SJSA1 (cell line): ENCODE results near the gene IL17RE. TPM values are rescaled to one million over a fixed set of nuclear protein-coding genes. Genes with fewer than 3 reads are reported as not detected.
"Not testable (repeated sequence)": the region's sequence is repeated elsewhere in the genome, so short reads cannot be mapped to it uniquely, and the experiment has no call there.

Source experiments
- DNase-seq, 2 experiments: peaks; one replicate each; pipeline ENCODE4 v3.0.0-alpha.2; 2015 to 2020; ENCODE audit warnings: low spot score in 2 of 2, low read depth in 1 of 2
- H3K27ac ChIP-seq: fragments of 250-450 bp; sonication (Bioruptor Pico); 2 replicates; pipeline ENCODE4 v1.5.1; 2020; ENCODE audit warnings: mild to moderate bottlenecking, moderate library complexity
- H3K27me3 ChIP-seq: fragments of 250-450 bp; sonication (Bioruptor Pico); replicated peaks from 2 replicates; pipeline ENCODE4 v1.5.1; 2020; ENCODE audit warnings: mild to moderate bottlenecking, moderate library complexity
- H3K36me3 ChIP-seq: fragments of 250-450 bp; sonication (Bioruptor Pico); 2 replicates; pipeline ENCODE4 v1.5.1; 2020; ENCODE audit warnings: mild to moderate bottlenecking
- H3K4me1 ChIP-seq: fragments of 250-450 bp; sonication (Bioruptor Pico); replicated peaks from 2 replicates; pipeline ENCODE4 v1.6.1; 2021; ENCODE audit warnings: mild to moderate bottlenecking
- H3K4me3 ChIP-seq: fragments of 250-450 bp; sonication (Bioruptor Pico); 2 replicates; pipeline ENCODE4 v1.5.1; 2020; ENCODE audit warnings: mild to moderate bottlenecking
- H3K9me3 ChIP-seq: fragments of 250-450 bp; sonication (Bioruptor Pico); replicated peaks from 2 replicates; pipeline ENCODE4 v1.5.1; 2020; ENCODE audit warnings: mild to moderate bottlenecking
- total RNA-seq: library from RNA; depleted of rRNA; stranded (reverse); fragments of >200 nt; shearing (Covaris generic); gene quantifications from 2 replicates; pipeline ENCODE4 v1.2.3, GENCODE V29; 2014; rRNA removed

The IL17RE gene
- 0.37 and 0.56 TPM in 2 replicates for total RNA-seq

GRCh38 chr3:9902372-9903237, at the start of gene IL17RE:
Gene IL17RE, plus strand, starts transcription at chr3:9902848. Its CDS starts 85 bp downstream, at chr3:9902933.
- H3K4me1 ChIP-seq = peaks cover 11% of the 10 kb centered on the region
- no peak within 1 kb of the TSS; the same call in 1 of the 2 replicates for H3K27ac ChIP-seq
- no peaks in the 10 kb centered on the region for H3K36me3 ChIP-seq
- H3K4me3 ChIP-seq = no peak within 1 kb of the TSS
- no peaks in the 10 kb centered on the region for H3K9me3 ChIP-seq
- DNase-seq = no peak
- no peaks in the 10 kb centered on the region for H3K27me3 ChIP-seq

GRCh38 chr3:9854291-9854940, 48.2 kb upstream of the IL17RE start:
- not testable (repeated sequence) for H3K27ac ChIP-seq, DNase-seq, H3K27me3 ChIP-seq, H3K4me3 ChIP-seq, H3K36me3 ChIP-seq, H3K9me3 ChIP-seq, H3K4me1 ChIP-seq

GRCh38 chr3:9855594-9855993, 47.1 kb upstream of the IL17RE start:
- H3K36me3 ChIP-seq = no peaks in the 10 kb centered on the region
- no peaks in the 10 kb centered on the region for H3K27me3 ChIP-seq
- no peaks in the 10 kb centered on the region for H3K9me3 ChIP-seq
- H3K27ac ChIP-seq = no peak overlapping the region
- H3K4me3 ChIP-seq = no peak overlapping the region
- DNase-seq = no peak
- H3K4me1 ChIP-seq = no peaks in the 10 kb centered on the region

- Histone ChIP-seq H3K36me3 (no peaks in the 10 kb centered on the region), H3K27ac (no peak overlapping the region), H3K4me3 (no peak overlapping the region), H3K27me3 (no peaks in the 10 kb centered on the region), H3K4me1 (no peaks in the 10 kb centered on the region), H3K9me3 (no peaks in the 10 kb centered on the region)
- no peak for DNase-seq
Observed at GRCh38 chr3:9859530-9860025, 43.1 kb upstream of the IL17RE start.

- Histone ChIP-seq H3K4me3 (no peak overlapping the region), H3K4me1 (no peaks in the 10 kb centered on the region), H3K27me3 (no peaks in the 10 kb centered on the region), H3K27ac (no peak overlapping the region), H3K9me3 (no peaks in the 10 kb centered on the region), H3K36me3 (no peaks in the 10 kb centered on the region)
- DNase-seq = no peak
Observed at GRCh38 chr3:9861201-9861600, 41.4 kb upstream of the IL17RE start.

- DNase-seq = no peak
- H3K27ac ChIP-seq = no peak overlapping the region
- H3K9me3 ChIP-seq = no peaks in the 10 kb centered on the region
- no peak overlapping the region for H3K4me3 ChIP-seq
- no peaks in the 10 kb centered on the region for H3K36me3 ChIP-seq
- H3K4me1 ChIP-seq = no peaks in the 10 kb centered on the region
- no peaks in the 10 kb centered on the region for H3K27me3 ChIP-seq
Observed at GRCh38 chr3:9861626-9862130, 41.0 kb upstream of the IL17RE start.

GRCh38 chr3:9862391-9863057, 40.1 kb upstream of the IL17RE start:
- no peaks in the 10 kb centered on the region for H3K9me3 ChIP-seq
- no peak for DNase-seq
- no peak overlapping the region for H3K4me3 ChIP-seq
- H3K27me3 ChIP-seq = no peaks in the 10 kb centered on the region
- H3K4me1 ChIP-seq = no peaks in the 10 kb centered on the region
- H3K36me3 ChIP-seq = no peaks in the 10 kb centered on the region
- H3K27ac ChIP-seq = no peak overlapping the region

- Histone ChIP-seq H3K4me3 (no peak overlapping the region), H3K27ac (no peak overlapping the region), H3K4me1 (no peaks in the 10 kb centered on the region), H3K9me3 (no peaks in the 10 kb centered on the region), H3K27me3 (no peaks in the 10 kb centered on the region), H3K36me3 (no peaks in the 10 kb centered on the region)
- DNase-seq = no peak
Observed at GRCh38 chr3:9863058-9863772, 39.4 kb upstream of the IL17RE start.

- no peaks in the 10 kb centered on the region for H3K27me3 ChIP-seq
- no peaks in the 10 kb centered on the region for H3K36me3 ChIP-seq
- no peak overlapping the region for H3K4me3 ChIP-seq
- H3K4me1 ChIP-seq = no peaks in the 10 kb centered on the region
- H3K27ac ChIP-seq = no peak overlapping the region
- no peaks in the 10 kb centered on the region for H3K9me3 ChIP-seq
- peak in 1 of 2 experiments; percentile 30 for DNase-seq
Observed at GRCh38 chr3:9864200-9864927, 38.3 kb upstream of the IL17RE start.

GRCh38 chr3:9865125-9865637, 37.5 kb upstream of the IL17RE start:
- not testable (repeated sequence) for H3K27me3 ChIP-seq, H3K9me3 ChIP-seq, H3K36me3 ChIP-seq, H3K27ac ChIP-seq, H3K4me3 ChIP-seq, DNase-seq, H3K4me1 ChIP-seq

- Histone ChIP-seq H3K9me3 (no peaks in the 10 kb centered on the region), H3K27ac (no peak overlapping the region), H3K4me3 (no peak overlapping the region), H3K27me3 (no peaks in the 10 kb centered on the region), H3K4me1 (peaks cover 6% of the 10 kb centered on the region), H3K36me3 (no peaks in the 10 kb centered on the region)
- DNase-seq = no peak
Observed at GRCh38 chr3:9866639-9867038, 36.0 kb upstream of the IL17RE start.

GRCh38 chr3:9867106-9867505, 35.5 kb upstream of the IL17RE start:
- H3K9me3 ChIP-seq = no peaks in the 10 kb centered on the region
- no peaks in the 10 kb centered on the region for H3K36me3 ChIP-seq
- H3K4me3 ChIP-seq = no peak overlapping the region
- peaks cover 8% of the 10 kb centered on the region for H3K4me1 ChIP-seq
- H3K27me3 ChIP-seq = no peaks in the 10 kb centered on the region
- DNase-seq = no peak
- no peak overlapping the region for H3K27ac ChIP-seq
